K562 (cell line): ENCODE measurements around the gene KCND1. TPM values are rescaled to one million over a fixed set of nuclear protein-coding genes. Genes with fewer than 3 reads are reported as not detected.

Source experiments
- ATAC-seq: fragments of 200-7000 bp; cut with Tn5 transposase; 3 replicates; pipeline ENCODE4 v1.9.1; 2020; ENCODE audit warnings: moderate library complexity
- BruUV-seq: library from RNA; stranded (reverse); fragments of 400-500 nt; replicated peaks from 2 replicates; lab custom pipeline; 2021; lab: Mats Ljungman, UMichigan
- CTCF ChIA-PET: fragments of 300-600 bp; formaldehyde crosslinking; extraction: SDS; loops from one replicate; lab custom pipeline; 2021; ENCODE audit warnings: low intra/inter-chr PET ratio; lab: Yijun Ruan, JAX
- POLR2A ChIA-PET: fragments of 300-600, 350-650 bp; sonication (Branson Sonifier 250); formaldehyde crosslinking; extraction: SDS; loops from one replicate; lab custom pipeline; 2021; ENCODE audit warnings: antibody characterized with exemption, inconsistent platforms; lab: Yijun Ruan, JAX
- DNase-seq, 4 experiments: peaks; one replicate each; pipeline versions ENCODE4 v3.0.0 to v3.0.0-alpha.2; 2011 to 2018; ENCODE audit warnings: low spot score in 3 of 4, mixed read lengths in 3 of 4; ENCODE audit errors: extremely low read depth in 1 of 4
- FAIRE-seq: peaks from 2 replicates; lab custom pipeline; 2011; peaks lifted over from hg19 to GRCh38; lab: Jason Lieb, UNC
- H2AFZ ChIP-seq: 2 replicates; pipeline ENCODE4 v1.6.0; 2011; ENCODE audit warnings: low read depth, low read length, control low read depth, inconsistent platforms
- H3K27ac ChIP-seq: fragments of 200-600 bp; 3 replicates; pipeline ENCODE4 v1.8.0; 2011; ENCODE audit warnings: low read depth, mild to moderate bottlenecking, control low read depth, inconsistent platforms, low read length, moderate library complexity, mixed read lengths; ENCODE audit errors: extremely low read depth
- H3K27me3 ChIP-seq, 2 experiments: fragments of 300-600 bp in 1 of 2; 2 replicates in 1 of 2; 3 replicates in 1 of 2; pipeline versions ENCODE4 v1.6.0 to v1.8.0; 2011; ENCODE audit warnings: inconsistent platforms in 2 of 2, low read length in 2 of 2, mild to moderate bottlenecking in 1 of 2, mixed read lengths in 1 of 2, moderate library complexity in 1 of 2; ENCODE audit not compliant: control insufficient read depth in 2 of 2, insufficient read depth in 2 of 2
- H3K36me3 ChIP-seq: fragments of 300-600 bp; 3 replicates; pipeline ENCODE4 v1.8.0; 2011; ENCODE audit warnings: mild to moderate bottlenecking, low read length, inconsistent platforms; ENCODE audit not compliant: control insufficient read depth, insufficient read depth
- H3K4me1 ChIP-seq, 2 experiments: fragments of 200-600 bp in 1 of 2; replicated peaks in 1 of 2; 2 replicates in 1 of 2; 3 replicates in 1 of 2; pipeline versions ENCODE4 v1.5.1 to v1.8.0; 2011; ENCODE audit warnings: inconsistent platforms in 2 of 2, low read length in 2 of 2, mild to moderate bottlenecking in 1 of 2, mixed read lengths in 1 of 2, moderate library complexity in 1 of 2; ENCODE audit not compliant: control insufficient read depth in 2 of 2, insufficient read depth in 2 of 2
- H3K4me2 ChIP-seq: 2 replicates; pipeline ENCODE4 v1.6.1; 2011; ENCODE audit warnings: low read length, control low read depth, inconsistent platforms, mixed read lengths; ENCODE audit not compliant: insufficient read depth
- H3K4me3 ChIP-seq: fragments of 200-600 bp; sonication (generic), shearing (Covaris generic); 2 replicates; pipeline ENCODE4 v1.5.1; 2016; ENCODE audit warnings: control low read depth, inconsistent platforms
- H3K79me2 ChIP-seq: fragments of 200-600 bp; 3 replicates; pipeline ENCODE4 v1.8.0; 2011; ENCODE audit warnings: low read length, inconsistent platforms; ENCODE audit not compliant: control insufficient read depth, insufficient read depth
- H3K9ac ChIP-seq, 2 experiments: 2 replicates each; pipeline versions ENCODE4 v1.6.0 to v1.6.1; 2011; ENCODE audit warnings: low read depth in 2 of 2, low read length in 2 of 2, control low read depth in 1 of 2, inconsistent platforms in 1 of 2, mild to moderate bottlenecking in 1 of 2, mixed read lengths in 1 of 2; ENCODE audit not compliant: insufficient read depth in 1 of 2
- H3K9me1 ChIP-seq: one replicate; pipeline ENCODE4 v1.6.0; 2011; ENCODE audit warnings: inconsistent platforms, mild to moderate bottlenecking, low read length, moderate library complexity; ENCODE audit not compliant: control insufficient read depth, insufficient read depth
- H3K9me3 ChIP-seq: replicated peaks from 2 replicates; pipeline ENCODE4 v1.5.1; 2011; ENCODE audit warnings: low read depth, low read length, inconsistent platforms; ENCODE audit not compliant: control insufficient read depth, insufficient read depth
- H4K20me1 ChIP-seq: replicated peaks from 2 replicates; pipeline ENCODE4 v1.6.1; 2011; ENCODE audit warnings: low read length, inconsistent platforms, mixed read lengths; ENCODE audit not compliant: control insufficient read depth, insufficient read depth
- ADNP ChIP-seq: fragments of 200-800 bp; sonication (Bioruptor generic); IDR thresholded peaks from 2 replicates; pipeline ENCODE4 v1.6.1; 2016; ENCODE audit warnings: missing genetic modification characterization, missing compliant biosample characterization
- BCOR ChIP-seq: fragments of 450-650 bp; IDR thresholded peaks from 2 replicates; pipeline ENCODE4 v1.6.1; 2016
- CBX3 ChIP-seq, 2 experiments: IDR thresholded peaks; 1 replicate in 1 of 2; 2 replicates in 1 of 2; pipeline ENCODE4 v1.6.1; 2012; ENCODE audit warnings: inconsistent platforms in 2 of 2, low read length in 2 of 2, borderline replicate concordance in 1 of 2, control low read depth in 1 of 2
- ESRRA ChIP-seq: fragments of 450-650 bp; IDR thresholded peaks from 2 replicates; pipeline ENCODE4 v1.6.1; 2014; ENCODE audit warnings: low read depth, mild to moderate bottlenecking, moderate library complexity, borderline replicate concordance
- FOSL1 ChIP-seq: fragments of 200-800 bp; sonication (Bioruptor generic); conservative IDR thresholded peaks from 2 replicates; pipeline ENCODE4 v1.6.1; 2016; ENCODE audit warnings: missing genetic modification characterization, missing compliant biosample characterization
- HDAC2 ChIP-seq: fragments of 450-650 bp; IDR thresholded peaks from 2 replicates; pipeline ENCODE4 v1.6.1; 2016; ENCODE audit warnings: mild to moderate bottlenecking
- JUND ChIP-seq, 2 experiments: IDR thresholded peaks; 2 replicates in 1 of 2; 3 replicates in 1 of 2; pipeline ENCODE4 v1.6.1; 2011; ENCODE audit warnings: borderline replicate concordance in 2 of 2, low read depth in 2 of 2, low read length in 2 of 2, improper control_type of control experiment in 1 of 2, missing biosample characterization in 1 of 2, missing genetic modification characterization in 1 of 2, missing genetic modification reagents in 1 of 2
- KDM1A ChIP-seq, 2 experiments: fragments of 450-650 bp; IDR thresholded peaks; 2 replicates each; pipeline ENCODE4 v1.6.1; 2016; ENCODE audit warnings: mild to moderate bottlenecking in 2 of 2
- PHF20 ChIP-seq: fragments of 450-650 bp; IDR thresholded peaks from 2 replicates; pipeline ENCODE4 v1.6.1; 2018; ENCODE audit not compliant: partially characterized antibody
- RBM25 ChIP-seq: fragments of 200-400 bp; formaldehyde crosslinking; IDR thresholded peaks from 2 replicates; pipeline ENCODE4 v1.6.1; 2018; ENCODE audit warnings: low read length, low read depth, moderate library complexity; ENCODE audit not compliant: severe bottlenecking
- RCOR1 ChIP-seq, 2 experiments: IDR thresholded peaks; 2 replicates each; pipeline ENCODE4 v1.6.1; 2012; ENCODE audit warnings: low read depth in 2 of 2, low read length in 2 of 2, borderline replicate concordance in 1 of 2, improper control_type of control experiment in 1 of 2
- SMARCA5 ChIP-seq: fragments of 450-650 bp; IDR thresholded peaks from 2 replicates; pipeline ENCODE4 v1.6.1; 2016
- ZC3H4 ChIP-seq: sonication (generic); formaldehyde crosslinking; IDR thresholded peaks from 2 replicates; pipeline ENCODE4 v1.9.0; 2021; ENCODE audit warnings: missing genetic modification reagents, borderline replicate concordance
- ZNF324 ChIP-seq: fragments of 250-450 bp; sonication (Bioruptor Pico); IDR thresholded peaks from 2 replicates; pipeline ENCODE4 v1.4.0; 2020; ENCODE audit warnings: mild to moderate bottlenecking
- ZNF76 ChIP-seq: fragments of 250-450 bp; sonication (Bioruptor Pico); IDR thresholded peaks from 2 replicates; pipeline ENCODE4 v1.4.0; 2020; ENCODE audit warnings: mild to moderate bottlenecking, moderate library complexity, borderline replicate concordance
- WGBS: fragments of 100-300 bp; shearing (Covaris generic); methylation state at CpG from one replicate; pipeline ENCODE4 v1.1.6; 2016; ENCODE audit warnings: low coverage, mixed read lengths; ENCODE audit not compliant: insufficient coverage; ENCODE audit errors: missing lambda C conversion rate; 5-methylcytosine and 5-hydroxymethylcytosine counted together
- in situ Hi-C: fragments of 300-500 bp; cut with MboI; formaldehyde crosslinking; loops from 4 replicates; pipeline ENCODE4 v1.15.0; 2018; ENCODE audit warnings: inconsistent platforms, mixed read lengths
- intact Hi-C: fragments of 100-400 bp; cut with micrococcal nuclease; formaldehyde crosslinking; loops from 2 replicates; pipeline ENCODE4 v1.14.2; 2022
- polyA plus RNA-seq, 8 experiments: library from polyadenylated mRNA; depleted of rRNA in 4 of 8; stranded (reverse) in 5 of 8; unstranded in 3 of 8; fragments of >200 nt; fragmentation: Nextera tagmentation in 2 of 8; fragmentation: Illumina TruSeq in 1 of 8; extraction: Ambion mirVana in 2 of 8; extraction: Trizol in 1 of 8; gene quantifications; 2 replicates each; pipeline versions ENCODE4 v1.2.1 to v1.2.3, GENCODE V29; 2011 to 2014; ENCODE audit warnings: inconsistent platforms in 1 of 8, missing spikeins in 1 of 8
- total RNA-seq, 7 experiments: library from RNA; depleted of rRNA in 6 of 7; stranded (reverse); fragments of >200 nt in 6 of 7; fragmentation: Illumina TruSeq in 2 of 7; extraction: Trizol in 2 of 7; gene quantifications; 2 replicates each; pipeline versions ENCODE4 v1.2.1 to v1.2.3, GENCODE V29; 2011 to 2021; ENCODE audit warnings: low replicate concordance in 1 of 7
- TF ChIP-seq, protein P1 (sequence below), 2 experiments: fragments of 450-650 bp; IDR thresholded peaks; 2 replicates each; pipeline ENCODE4 v1.6.1; 2016
- TF ChIP-seq, protein P2 (sequence below): sonication (generic); IDR thresholded peaks from 2 replicates; pipeline ENCODE4 v1.6.1; 2016

Gene KCND1
- total and polyA plus RNA-seq, 9 of the 15 experiments (the other 6 are each of a cell fraction or from before 2014, with no cell fraction given): 0.06 to 0.83 (median 0.39) TPM; not detected in 1

DNA sequence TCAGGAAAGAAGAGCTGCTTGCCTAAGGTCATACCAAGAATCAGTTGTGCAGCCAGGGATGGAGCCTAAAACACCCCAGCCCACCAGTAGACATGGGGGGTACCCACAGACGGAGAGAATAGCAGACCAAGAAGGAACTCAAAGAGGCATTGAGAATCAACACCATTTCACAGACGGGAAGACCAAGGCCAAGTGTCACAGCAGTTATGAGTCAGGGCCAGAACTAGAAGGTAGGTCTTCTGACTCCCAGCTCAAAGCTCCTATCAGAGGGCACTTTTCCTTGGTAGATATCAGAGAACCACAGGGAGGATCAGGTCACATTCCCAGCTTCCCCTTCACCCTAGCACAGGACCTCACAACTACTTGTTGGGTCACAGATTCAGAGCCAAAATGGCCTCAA lies 28.7 kb downstream of the KCND1 start:
- H2AFZ ChIP-seq: no peak overlapping the region
- H4K20me1 ChIP-seq: no peaks in the 10 kb centered on the region
- no peaks in the 10 kb centered on the region for H3K9me1 ChIP-seq
- 28% methylated on average over 2 of the region's 2 CpGs for WGBS
- in situ Hi-C loops (no loop called here), intact Hi-C loops (loop anchor here (5.0 kb wide), 1 partner anchor 141 kb away; the partner anchor contains the start of gene HDAC6)
- peaks cover 55 to 74% of the 10 kb centered on the region in 2 experiments for H3K4me1 ChIP-seq
- ChIA-PET POLR2A (interaction anchor here (0.8 to 1.8 kb wide), 3 partner anchors 9 to 13 kb away, joined by 3 to 10 read pairs (median 3); no protein-coding TSS in a partner anchor), CTCF (no interaction called here)
- H3K27ac ChIP-seq: peak overlapping the region; percentile 91
- no peaks in the 10 kb centered on the region for H3K27me3 ChIP-seq
- H3K36me3 ChIP-seq: peaks cover 53% of the 10 kb centered on the region
- no TSS peak for BruUV-seq
- H3K79me2 ChIP-seq: peaks cover 93% of the 10 kb centered on the region
- FAIRE-seq (peak; percentile 51), ATAC-seq (no peak), DNase-seq (peak in 1 of 4 experiments; percentile 52)
- no peaks in the 10 kb centered on the region for H3K9me3 ChIP-seq
- H3K9ac ChIP-seq: peak overlapping the region; percentile 29 to 65; a peak in 3 of 4 replicates
- no peak overlapping the region for H3K4me3 ChIP-seq
- TF ChIP-seq ADNP (tag) (peak; percentile 75; the same call in 1 of the 2 replicates), ESRRA (peak; percentile 38; the same call in 1 of the 2 replicates), ZC3H4 (no peak), RCOR1 (IDR thresholded peaks at IDR 0.05; ENCODE audit: borderline replicate concordance in 1 of 2, low read depth in 2 of 2, low read length in 2 of 2) (peak in 1 of 2 experiments; percentile 60; a peak in 1 of 4 replicates), ZNF324 (CRISPR knock-in tag) (no peak), KDM1A (IDR thresholded peaks at IDR 0.05) (peak; percentile 70 to 88), ZNF76 (CRISPR knock-in tag) (no peak), BCOR (peak; percentile 91), SMARCA5 (0 out of 2 replicates have a peak, but pooled peaks have one; percentile 37), CBX3 (IDR thresholded peaks at IDR 0.05; ENCODE audit: borderline replicate concordance in 1 of 2, low read length in 2 of 2) (peak in 1 of 2 experiments; percentile 28; a peak in 1 of 3 replicates), FOSL1 (tag) (peak; percentile 46), PHF20 (peak; percentile 21), HDAC2 (peak; percentile 75), JUND (IDR thresholded peaks at IDR 0.05; ENCODE audit: borderline replicate concordance, low read depth, low read length) (peak; percentile 13; the same call in 1 of the 2 replicates), JUND (tag; IDR thresholded peaks at IDR 0.05; ENCODE audit: borderline replicate concordance, low read depth, low read length) (peak; percentile 31; the same call in 1 of the 3 replicates), RBM25 (peak; percentile 92)
- TF ChIP-seq, protein P1, sequence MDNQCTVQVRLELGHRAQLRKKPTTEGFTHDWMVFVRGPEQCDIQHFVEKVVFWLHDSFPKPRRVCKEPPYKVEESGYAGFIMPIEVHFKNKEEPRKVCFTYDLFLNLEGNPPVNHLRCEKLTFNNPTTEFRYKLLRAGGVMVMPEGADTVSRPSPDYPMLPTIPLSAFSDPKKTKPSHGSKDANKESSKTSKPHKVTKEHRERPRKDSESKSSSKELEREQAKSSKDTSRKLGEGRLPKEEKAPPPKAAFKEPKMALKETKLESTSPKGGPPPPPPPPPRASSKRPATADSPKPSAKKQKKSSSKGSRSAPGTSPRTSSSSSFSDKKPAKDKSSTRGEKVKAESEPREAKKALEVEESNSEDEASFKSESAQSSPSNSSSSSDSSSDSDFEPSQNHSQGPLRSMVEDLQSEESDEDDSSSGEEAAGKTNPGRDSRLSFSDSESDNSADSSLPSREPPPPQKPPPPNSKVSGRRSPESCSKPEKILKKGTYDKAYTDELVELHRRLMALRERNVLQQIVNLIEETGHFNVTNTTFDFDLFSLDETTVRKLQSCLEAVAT (IDR thresholded peaks at IDR 0.05): no peak
- TF ChIP-seq, protein P2, sequence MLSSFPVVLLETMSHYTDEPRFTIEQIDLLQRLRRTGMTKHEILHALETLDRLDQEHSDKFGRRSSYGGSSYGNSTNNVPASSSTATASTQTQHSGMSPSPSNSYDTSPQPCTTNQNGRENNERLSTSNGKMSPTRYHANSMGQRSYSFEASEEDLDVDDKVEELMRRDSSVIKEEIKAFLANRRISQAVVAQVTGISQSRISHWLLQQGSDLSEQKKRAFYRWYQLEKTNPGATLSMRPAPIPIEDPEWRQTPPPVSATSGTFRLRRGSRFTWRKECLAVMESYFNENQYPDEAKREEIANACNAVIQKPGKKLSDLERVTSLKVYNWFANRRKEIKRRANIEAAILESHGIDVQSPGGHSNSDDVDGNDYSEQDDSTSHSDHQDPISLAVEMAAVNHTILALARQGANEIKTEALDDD: no peak
- H3K4me2 ChIP-seq: peak overlapping the region; percentile 47
